H1 (cell line): ENCODE measurements around the gene LPP. TPM values are rescaled to one million over a fixed set of nuclear protein-coding genes. Genes with fewer than 3 reads are reported as not detected.

Source experiments
- ASH2L ChIP-seq: fragments of 200-600, 300-600 bp; sonication (generic); IDR thresholded peaks from one replicate; pipeline ENCODE4 v1.7.1; 2017; ENCODE audit warnings: low read length
- CEBPB ChIP-seq: IDR thresholded peaks from 2 replicates; pipeline ENCODE4 v1.6.1; 2012; ENCODE audit warnings: low read depth, low read length
- CREB1 ChIP-seq: IDR thresholded peaks from 2 replicates; pipeline ENCODE4 v1.6.1; 2012; ENCODE audit warnings: inconsistent platforms
- GTF2F1 ChIP-seq: IDR thresholded peaks from 2 replicates; pipeline ENCODE4 v1.6.1; 2012; ENCODE audit warnings: low read depth, low read length, improper control_type of control experiment, borderline replicate concordance
- MAX ChIP-seq: IDR thresholded peaks from 2 replicates; pipeline ENCODE4 v1.6.1; 2012; ENCODE audit warnings: inconsistent platforms
- polyA plus RNA-seq, 7 experiments: library from polyadenylated mRNA; depleted of rRNA in 3 of 7; stranded (reverse) in 5 of 7; unstranded in 2 of 7; fragments of >200 nt in 5 of 7; fragments of 200-250 nt in 2 of 7; gene quantifications; 1 replicate in 5 of 7; 2 replicates in 1 of 7; 4 replicates in 1 of 7; pipeline versions ENCODE4 v1.2.1 to v1.2.3, GENCODE V29; 2011 to 2013; ENCODE audit warnings: missing spikeins in 2 of 7, mixed read lengths in 2 of 7
- total RNA-seq: library from RNA; stranded (reverse); fragmentation: NEBNext Ultra II Directional; extraction: Animal tissue kit (Norgen Biotek cat#: 25700); gene quantifications from 2 replicates; pipeline ENCODE4 v1.2.1, GENCODE V29; 2021

The LPP gene
- total and polyA plus RNA-seq, 2 of the 8 experiments (the other 6 are each of a cell fraction or from before 2014, with no cell fraction given) = 10.0 to 53.3 TPM

DNA sequence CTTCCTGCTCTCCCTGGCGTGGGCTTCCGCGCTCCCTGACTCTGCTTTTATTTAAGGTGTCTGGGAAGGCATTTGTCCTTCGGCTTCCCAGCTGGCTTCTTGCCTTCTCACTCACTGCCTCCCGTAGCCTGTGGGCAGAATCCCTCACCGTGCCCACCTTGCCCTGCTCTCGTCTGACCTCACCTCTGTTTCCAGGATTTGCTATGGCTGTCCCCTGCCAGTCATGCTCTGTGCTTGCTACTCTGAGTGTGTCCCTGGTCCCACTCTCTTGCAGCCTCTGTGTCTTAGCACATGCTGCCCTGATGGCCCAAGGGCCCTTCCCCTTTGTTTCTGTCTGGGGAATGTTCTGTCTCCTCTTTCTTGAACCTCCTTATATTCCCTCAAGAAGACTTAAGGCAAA lies 26.2 kb downstream of the LPP start (continued):
- TF ChIP-seq MAX = no peak
- no peak for TF ChIP-seq CREB1
- TF ChIP-seq ASH2L = no peak
- no peak for TF ChIP-seq CEBPB
- TF ChIP-seq GTF2F1 = no peak
